MM.1S (cell line): ENCODE measurements around the gene NANP.

Experiments
- DNase-seq: peaks from one replicate; pipeline ENCODE4 v3.0.0-alpha.2; 2015
- H2AFZ ChIP-seq: fragments of 300-600 bp; sonication (generic); 2 replicates; pipeline ENCODE4 v1.6.0; 2016; ENCODE audit warnings: antibody characterized with exemption, low read length
- H3F3A ChIP-seq: fragments of 300-600 bp; sonication (generic); 2 replicates; pipeline ENCODE4 v1.6.1; 2016; ENCODE audit warnings: mild to moderate bottlenecking, antibody characterized with exemption, low read length, moderate library complexity, mixed read lengths; ENCODE audit not compliant: insufficient read depth
- H3K27ac ChIP-seq: fragments of 300-600 bp; sonication (generic); 2 replicates; pipeline ENCODE4 v1.5.1; 2016; ENCODE audit warnings: mild to moderate bottlenecking, low read length
- H3K27me3 ChIP-seq: fragments of 300-600 bp; sonication (generic); replicated peaks from 2 replicates; pipeline ENCODE4 v1.6.0; 2016; ENCODE audit warnings: low read length; ENCODE audit not compliant: insufficient read depth
- H3K36me3 ChIP-seq: fragments of 300-600 bp; sonication (generic); replicated peaks from 2 replicates; pipeline ENCODE4 v1.6.1; 2016; ENCODE audit warnings: mild to moderate bottlenecking, low read length, mixed read lengths; ENCODE audit not compliant: insufficient read depth
- H3K4me1 ChIP-seq: fragments of 300-600 bp; sonication (generic); 2 replicates; pipeline ENCODE4 v1.6.1; 2016; ENCODE audit warnings: low read length, mixed read lengths
- H3K4me2 ChIP-seq: fragments of 300-600 bp; sonication (generic); 2 replicates; pipeline ENCODE4 v1.6.0; 2016; ENCODE audit warnings: low read depth, low read length
- H3K4me3 ChIP-seq: fragments of 300-600 bp; sonication (generic); 2 replicates; pipeline ENCODE4 v1.5.1; 2016; ENCODE audit warnings: low read length, mixed read lengths
- H3K79me2 ChIP-seq: fragments of 300-600 bp; sonication (generic); 2 replicates; pipeline ENCODE4 v1.6.1; 2016; ENCODE audit warnings: mixed run types, low read length, mixed read lengths
- H3K9ac ChIP-seq: fragments of 300-600 bp; sonication (generic); 2 replicates; pipeline ENCODE4 v1.6.1; 2016; ENCODE audit warnings: low read length, mixed read lengths
- H3K9me2 ChIP-seq: fragments of 300-600 bp; sonication (generic); replicated peaks from 2 replicates; pipeline ENCODE4 v1.6.1; 2016; ENCODE audit warnings: mild to moderate bottlenecking, low read length, mixed read lengths; ENCODE audit not compliant: insufficient read depth
- H3K9me3 ChIP-seq: fragments of 300-600 bp; sonication (generic); replicated peaks from 2 replicates; pipeline ENCODE4 v1.6.1; 2016; ENCODE audit warnings: mild to moderate bottlenecking, low read length, mixed read lengths; ENCODE audit not compliant: insufficient read depth
- H4K20me1 ChIP-seq: fragments of 300-600 bp; sonication (generic); 2 replicates; pipeline ENCODE4 v1.6.1; 2016; ENCODE audit warnings: mild to moderate bottlenecking, low read length, moderate library complexity, mixed read lengths; ENCODE audit not compliant: insufficient read depth
- EZH2 ChIP-seq: fragments of 300-600 bp; sonication (generic); optimal IDR thresholded peaks from 2 replicates; pipeline ENCODE3; 2017; ENCODE audit warnings: low read depth, mild to moderate bottlenecking, antibody characterized with exemption, low read length, mixed read lengths
- EZH2phosphoT487 ChIP-seq: fragments of 300-600 bp; sonication (generic); IDR thresholded peaks from 2 replicates; pipeline ENCODE4 v1.6.1; 2018; ENCODE audit warnings: antibody characterized with exemption, low read length
- TF ChIP-seq, protein P1 (sequence below): fragments of 300-600 bp; sonication (generic); IDR thresholded peaks from 2 replicates; pipeline ENCODE4 v1.5.1; 2016; ENCODE audit warnings: antibody characterized with exemption, low read length, mixed read lengths

The NANP gene

DNA sequence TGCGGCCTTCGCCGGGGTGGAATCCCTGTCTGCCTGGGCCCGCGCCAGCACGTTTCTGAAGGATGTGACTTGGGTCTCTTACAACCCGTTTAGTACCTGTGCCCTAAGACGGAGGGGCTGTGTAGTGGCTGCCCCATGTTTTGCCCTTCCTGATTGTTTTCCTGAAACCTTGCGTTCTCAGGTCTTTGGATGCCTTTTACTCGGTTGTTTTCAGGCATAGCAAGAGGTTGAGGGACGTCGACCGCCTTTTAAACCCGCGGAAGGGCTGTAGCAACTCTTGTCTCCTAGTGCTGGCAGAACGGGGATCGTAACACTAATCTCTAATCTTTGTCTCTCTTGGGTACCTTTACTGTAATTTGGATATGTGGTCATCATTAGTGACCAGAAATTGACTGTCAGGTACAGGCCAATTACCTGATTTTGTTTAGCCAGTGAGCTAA is 706 bp upstream of the NANP start:
- no peaks in the 10 kb centered on the region for H3K9me2 ChIP-seq
- peak overlapping the region; percentile 93 for H3K4me2 ChIP-seq
- TF ChIP-seq EZH2 (no peak), EZH2phosphoT487 (no peak)
- TF ChIP-seq, protein P1, sequence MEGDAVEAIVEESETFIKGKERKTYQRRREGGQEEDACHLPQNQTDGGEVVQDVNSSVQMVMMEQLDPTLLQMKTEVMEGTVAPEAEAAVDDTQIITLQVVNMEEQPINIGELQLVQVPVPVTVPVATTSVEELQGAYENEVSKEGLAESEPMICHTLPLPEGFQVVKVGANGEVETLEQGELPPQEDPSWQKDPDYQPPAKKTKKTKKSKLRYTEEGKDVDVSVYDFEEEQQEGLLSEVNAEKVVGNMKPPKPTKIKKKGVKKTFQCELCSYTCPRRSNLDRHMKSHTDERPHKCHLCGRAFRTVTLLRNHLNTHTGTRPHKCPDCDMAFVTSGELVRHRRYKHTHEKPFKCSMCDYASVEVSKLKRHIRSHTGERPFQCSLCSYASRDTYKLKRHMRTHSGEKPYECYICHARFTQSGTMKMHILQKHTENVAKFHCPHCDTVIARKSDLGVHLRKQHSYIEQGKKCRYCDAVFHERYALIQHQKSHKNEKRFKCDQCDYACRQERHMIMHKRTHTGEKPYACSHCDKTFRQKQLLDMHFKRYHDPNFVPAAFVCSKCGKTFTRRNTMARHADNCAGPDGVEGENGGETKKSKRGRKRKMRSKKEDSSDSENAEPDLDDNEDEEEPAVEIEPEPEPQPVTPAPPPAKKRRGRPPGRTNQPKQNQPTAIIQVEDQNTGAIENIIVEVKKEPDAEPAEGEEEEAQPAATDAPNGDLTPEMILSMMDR = no peak
- no peaks in the 10 kb centered on the region for H3K9me3 ChIP-seq
- H3K27me3 ChIP-seq = no peaks in the 10 kb centered on the region
- peak overlapping the region; percentile 93 for H2AFZ ChIP-seq
- H3K27ac ChIP-seq = peak overlapping the region; percentile 93
- DNase-seq = no peak
- H3F3A ChIP-seq = peaks cover 16% of the 10 kb centered on the region
- no peaks in the 10 kb centered on the region for H3K36me3 ChIP-seq
- H4K20me1 ChIP-seq = no peaks in the 10 kb centered on the region
- peaks cover 43% of the 10 kb centered on the region for H3K79me2 ChIP-seq
- peaks cover 10% of the 10 kb centered on the region; the same call in 1 of the 2 replicates for H3K4me1 ChIP-seq
- peak overlapping the region; percentile 77 for H3K4me3 ChIP-seq
- peak overlapping the region; percentile 92 for H3K9ac ChIP-seq

DNA sequence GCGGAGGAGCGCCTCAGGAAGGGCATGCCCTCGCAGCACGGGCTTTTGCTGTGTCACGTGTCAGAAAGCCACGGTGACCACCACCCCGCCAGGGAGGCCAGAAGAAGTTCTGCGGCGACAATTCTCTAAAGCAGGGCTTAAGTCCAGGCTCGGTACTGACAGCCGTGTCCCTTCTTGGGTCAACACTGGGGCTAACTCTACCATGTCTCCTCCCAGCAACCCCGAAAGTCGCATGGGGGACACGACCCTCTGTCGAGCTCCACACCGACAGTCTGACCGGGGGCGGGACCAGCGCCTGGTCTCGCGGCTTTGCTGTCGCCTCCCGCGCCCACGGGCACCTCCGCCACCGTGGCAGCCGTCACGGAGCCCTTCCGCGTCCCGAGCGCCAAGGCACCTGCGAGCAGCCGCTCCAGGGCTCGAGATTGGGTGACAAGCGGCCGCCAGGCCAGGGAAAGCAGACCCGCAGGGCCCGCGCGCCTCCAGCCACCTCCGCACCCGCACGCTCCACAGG is 534 bp downstream of the NANP start:
- no peak for TF ChIP-seq EZH2
- TF ChIP-seq EZH2phosphoT487 = no peak
- TF ChIP-seq, protein P1 = no peak
- Histone ChIP-seq H3K27ac (peak overlapping the region; percentile 93), H4K20me1 (no peaks in the 10 kb centered on the region), H3K4me3 (peak overlapping the region; percentile 77), H3K9me2 (no peaks in the 10 kb centered on the region), H3K9ac (peak overlapping the region; percentile 92), H3K27me3 (no peaks in the 10 kb centered on the region), H3K4me2 (peak overlapping the region; percentile 93), H3K36me3 (no peaks in the 10 kb centered on the region), H3K9me3 (no peaks in the 10 kb centered on the region), H2AFZ (peak overlapping the region; percentile 93), H3K79me2 (peaks cover 54% of the 10 kb centered on the region), H3F3A (peaks cover 16% of the 10 kb centered on the region), H3K4me1 (peaks cover 10% of the 10 kb centered on the region; the same call in 1 of the 2 replicates)
- DNase-seq = peak; percentile 21

DNA sequence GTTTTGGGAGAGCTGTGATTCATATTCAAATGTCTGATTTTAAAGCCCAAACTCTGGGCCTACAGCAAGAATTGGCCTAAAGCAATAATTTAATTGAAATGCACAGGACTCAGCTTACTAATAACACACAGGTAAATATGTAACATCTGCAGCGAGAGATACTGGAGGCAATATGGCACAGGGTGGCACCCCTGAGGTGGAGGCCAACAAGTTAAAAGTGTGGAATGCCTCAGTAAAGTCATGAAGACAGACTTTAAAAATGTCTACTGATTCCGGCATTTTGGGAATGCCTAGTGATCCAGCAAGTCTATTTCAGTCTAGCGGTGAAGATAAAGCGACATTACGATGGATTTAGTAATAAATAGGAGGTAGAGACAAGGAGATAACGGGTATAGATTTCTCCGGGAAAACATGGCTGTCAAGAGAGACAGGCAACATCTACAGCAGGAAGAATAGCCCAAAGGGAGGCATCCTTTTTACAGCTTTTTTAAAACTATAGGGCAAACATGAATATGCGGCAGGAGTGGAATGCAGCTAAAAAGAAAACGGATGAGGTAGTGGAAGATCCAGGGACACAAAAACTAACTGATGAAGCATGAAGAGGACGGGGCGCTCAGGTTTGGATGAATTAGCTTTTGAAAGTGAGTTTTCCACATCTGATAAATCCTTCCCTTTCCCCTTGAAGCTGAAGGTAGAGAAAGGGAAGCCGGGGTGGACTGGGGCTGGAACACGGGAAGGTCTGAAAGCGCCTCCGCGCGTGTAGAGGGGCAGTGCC is 1.2 kb downstream of the NANP start:
- H3F3A ChIP-seq = peaks cover 16% of the 10 kb centered on the region
- peak overlapping the region; percentile 92 for H3K9ac ChIP-seq
- H4K20me1 ChIP-seq = no peaks in the 10 kb centered on the region
- no peak for TF ChIP-seq EZH2phosphoT487
- TF ChIP-seq, protein P1 = no peak
- no peak for TF ChIP-seq EZH2
- no peaks in the 10 kb centered on the region for H3K36me3 ChIP-seq
- no peak for DNase-seq
- H3K4me2 ChIP-seq = peak overlapping the region; percentile 93
- no peaks in the 10 kb centered on the region for H3K9me2 ChIP-seq
- no peaks in the 10 kb centered on the region for H3K27me3 ChIP-seq
- H3K9me3 ChIP-seq = no peaks in the 10 kb centered on the region
- H3K4me3 ChIP-seq = peak overlapping the region; percentile 77
- peaks cover 10% of the 10 kb centered on the region; the same call in 1 of the 2 replicates for H3K4me1 ChIP-seq
- peak overlapping the region; percentile 93; the same call in 1 of the 2 replicates for H2AFZ ChIP-seq
- no peak overlapping the region for H3K27ac ChIP-seq
- H3K79me2 ChIP-seq = peaks cover 61% of the 10 kb centered on the region
